ENCODE data around the gene CDK2.
A peak's percentile ranks its signal among the peaks of the same experiment; 100 is the strongest.
"Not testable (repeated sequence)": the region's sequence is repeated elsewhere in the genome, so short reads cannot be mapped to it uniquely, and the experiment has no call there.

The CDK2 gene

DNA sequence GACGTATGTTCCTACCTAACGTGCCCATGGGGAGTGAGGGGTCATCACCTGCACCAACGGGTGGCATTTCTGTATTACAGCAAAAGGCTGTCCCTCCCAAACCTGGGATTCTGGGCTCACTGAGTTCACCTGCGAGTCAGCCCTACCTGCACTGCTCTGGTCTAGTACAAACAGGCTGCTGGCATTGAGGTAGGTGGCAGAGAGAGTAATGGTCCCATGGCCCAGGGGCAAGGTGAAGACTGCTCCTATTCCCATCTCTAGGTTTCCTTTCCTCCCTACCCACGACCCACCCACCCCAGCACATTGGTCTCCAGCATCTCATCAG lies 30.9 kb downstream of the CDK2 start:
- CTCF ChIA-PET = interaction anchor here (0.7 to 7.3 kb wide), 9 partner anchors 10 to 327 kb away, joined by 3 to 128 read pairs (median 8); partner anchors contain the start of genes IKZF4 and RAB5B
- H3K27me3 Mint-ChIP-seq = peaks cover 30% of the 10 kb centered on the region
- H3K4me1 Mint-ChIP-seq = peaks cover 35% of the 10 kb centered on the region
- peak overlapping the region; percentile 56 for H3K4me3 Mint-ChIP-seq
- peaks cover 18% of the 10 kb centered on the region for H3K36me3 Mint-ChIP-seq
- H3K9me3 Mint-ChIP-seq = no peaks in the 10 kb centered on the region
- no peak overlapping the region for H3K27ac Mint-ChIP-seq
- DNase-seq = no peak

DNA sequence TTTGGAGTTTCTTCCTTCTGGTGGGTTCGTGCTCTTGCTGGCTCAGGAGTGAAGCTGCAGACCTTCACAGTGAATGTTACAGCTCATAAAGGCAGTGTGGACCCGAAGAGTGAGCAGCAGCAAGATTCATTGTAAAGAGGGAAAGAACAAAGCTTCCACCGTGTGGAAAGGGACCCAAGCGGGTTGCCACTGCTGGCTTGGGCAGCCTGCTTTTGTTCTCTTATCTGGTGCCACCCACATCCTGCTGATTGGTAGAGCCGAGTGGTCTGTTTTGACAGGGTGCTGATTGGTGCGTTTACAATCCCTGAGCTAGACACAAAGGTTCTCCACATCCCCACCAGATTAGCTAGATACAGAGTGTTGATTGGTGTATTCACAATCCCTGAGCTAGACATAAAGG lies 32.9 kb downstream of the CDK2 start:
- H3K4me3 Mint-ChIP-seq, H3K36me3 Mint-ChIP-seq, H3K9me3 Mint-ChIP-seq: not testable (repeated sequence)
- Mint-ChIP-seq H3K4me1 (peaks cover 33% of the 10 kb centered on the region), H3K27ac (peak overlapping the region; percentile 28), H3K27me3 (peaks cover 33% of the 10 kb centered on the region)
- CTCF ChIA-PET = interaction anchor here (2.4 kb wide), 1 partner anchor 30 kb away, joined by 19 read pairs; no protein-coding TSS in a partner anchor
- peak; percentile 29 for DNase-seq

DNA sequence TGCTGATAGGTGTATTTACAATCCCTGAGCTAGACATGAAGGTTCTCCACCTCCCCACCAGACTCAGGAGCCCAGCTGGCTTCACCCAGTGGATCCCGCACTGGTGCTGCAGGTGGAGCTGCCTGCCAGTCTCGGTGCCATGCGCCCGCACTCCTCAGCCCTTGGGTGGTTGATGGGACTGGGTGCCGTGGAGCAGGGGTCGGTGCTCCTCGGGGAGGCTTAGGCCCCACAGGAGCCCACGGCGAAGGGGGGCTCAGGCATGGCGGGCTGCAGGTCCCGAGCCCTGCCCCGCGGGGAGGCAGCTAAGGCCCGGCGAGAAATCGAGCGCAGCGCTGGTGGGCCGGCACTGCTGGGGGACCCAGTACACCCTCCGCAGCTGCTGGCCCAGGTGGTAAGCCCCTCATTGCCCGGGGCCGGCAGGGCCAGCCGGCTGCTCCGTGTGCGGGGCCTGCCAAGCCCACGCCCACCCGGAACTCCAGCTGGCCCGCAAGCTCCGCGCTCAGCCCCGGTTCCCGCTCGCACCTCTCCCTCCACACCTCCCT lies 33.4 kb downstream of the CDK2 start:
- CTCF ChIA-PET = interaction anchor here (2.4 kb wide), 1 partner anchor 29 kb away, joined by 19 read pairs; no protein-coding TSS in a partner anchor
- Mint-ChIP-seq H3K4me1 (peaks cover 35% of the 10 kb centered on the region), H3K27me3 (peaks cover 34% of the 10 kb centered on the region)
- not testable (repeated sequence) for H3K27ac Mint-ChIP-seq, DNase-seq, H3K4me3 Mint-ChIP-seq, H3K36me3 Mint-ChIP-seq, H3K9me3 Mint-ChIP-seq

DNA sequence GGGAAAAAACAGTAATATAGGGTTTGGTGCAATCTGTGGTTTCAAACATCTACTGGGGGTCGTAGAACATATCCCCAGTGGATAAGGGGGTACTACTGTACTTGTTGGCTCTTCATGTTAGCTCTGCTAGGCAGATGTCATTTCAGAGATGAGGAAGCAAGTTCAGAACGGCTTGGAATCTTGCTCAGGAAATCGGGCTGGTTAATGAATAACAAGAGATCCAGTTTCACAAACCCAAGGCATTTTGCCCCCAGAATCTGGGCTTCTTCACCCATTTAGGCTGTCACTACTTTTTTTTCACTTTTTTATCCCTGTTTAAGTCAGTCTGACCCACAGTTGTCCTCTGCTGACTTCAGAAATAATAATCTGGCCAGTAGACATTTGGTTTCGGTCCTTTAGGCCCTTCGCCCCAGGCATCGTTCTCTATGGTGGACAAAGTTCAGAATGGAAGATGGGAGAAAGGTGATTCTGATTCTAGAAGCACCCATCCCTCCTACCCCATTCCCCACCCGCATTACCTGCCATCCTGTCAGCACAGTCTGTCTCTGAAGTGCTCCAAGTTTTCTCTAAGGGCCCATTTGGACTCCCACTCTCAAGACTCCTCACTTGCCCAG lies 35.0 kb downstream of the CDK2 start:
- Mint-ChIP-seq H3K4me1 (peaks cover 40% of the 10 kb centered on the region), H3K36me3 (peaks cover 7% of the 10 kb centered on the region), H3K27me3 (peaks cover 34% of the 10 kb centered on the region), H3K27ac (no peak overlapping the region), H3K4me3 (no peak overlapping the region), H3K9me3 (no peaks in the 10 kb centered on the region)
- CTCF ChIA-PET = interaction anchor here (1.5 kb wide), 1 partner anchor 27 kb away, joined by 5 read pairs; no protein-coding TSS in a partner anchor
- no peak for DNase-seq

DNA sequence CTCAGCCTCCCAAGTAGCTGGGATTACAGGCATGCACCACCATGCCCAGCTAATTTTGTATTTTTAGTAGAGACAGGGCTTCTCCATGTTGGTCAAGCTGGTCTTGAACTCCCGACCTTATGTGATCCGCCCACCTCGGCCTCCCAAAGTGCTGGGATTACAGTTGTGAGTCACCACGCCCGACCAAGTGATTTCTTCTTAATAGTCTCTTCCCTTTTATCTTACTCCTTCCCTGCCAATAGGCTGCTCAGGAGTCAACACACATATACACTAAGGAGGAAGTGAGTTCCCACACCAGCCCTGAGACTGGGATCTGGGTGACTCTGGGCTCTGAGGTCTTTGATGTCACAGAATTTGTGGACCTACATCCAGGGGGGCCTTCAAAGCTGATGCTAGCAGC lies 36.7 kb downstream of the CDK2 start:
- not testable (repeated sequence) for DNase-seq, H3K36me3 Mint-ChIP-seq, H3K4me3 Mint-ChIP-seq, H3K9me3 Mint-ChIP-seq, H3K27ac Mint-ChIP-seq
- Mint-ChIP-seq H3K27me3 (peaks cover 22% of the 10 kb centered on the region), H3K4me1 (peaks cover 38% of the 10 kb centered on the region)
- CTCF ChIA-PET = interaction anchor here (0.7 kb wide), 1 partner anchor 112 kb away, joined by 3 read pairs; no protein-coding TSS in a partner anchor

DNA sequence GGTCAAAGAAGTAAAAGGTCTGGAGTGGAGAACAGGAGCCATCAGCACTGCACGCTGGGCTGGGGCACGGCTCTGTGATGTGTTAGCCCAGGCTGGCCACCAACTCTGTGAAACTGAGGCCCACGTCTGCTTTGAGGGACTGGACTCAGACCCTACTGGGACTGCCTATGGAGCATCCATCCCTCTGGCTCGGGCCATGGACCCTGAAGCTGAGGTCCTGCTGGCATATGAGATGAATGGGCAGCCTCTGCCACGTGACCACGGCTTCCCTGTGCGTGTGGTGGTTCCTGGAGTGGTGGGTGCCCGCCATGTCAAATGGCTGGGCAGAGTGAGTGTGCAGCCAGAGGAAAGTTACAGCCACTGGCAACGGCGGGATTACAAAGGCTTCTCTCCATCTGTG lies 37.6 kb downstream of the CDK2 start:
- no peak overlapping the region for H3K4me3 Mint-ChIP-seq
- CTCF ChIA-PET = no interaction called here
- H3K9me3 Mint-ChIP-seq = no peaks in the 10 kb centered on the region
- H3K36me3 Mint-ChIP-seq = peaks cover 7% of the 10 kb centered on the region
- no peak overlapping the region for H3K27ac Mint-ChIP-seq
- H3K4me1 Mint-ChIP-seq = peaks cover 39% of the 10 kb centered on the region
- DNase-seq = no peak
- H3K27me3 Mint-ChIP-seq = peaks cover 14% of the 10 kb centered on the region

DNA sequence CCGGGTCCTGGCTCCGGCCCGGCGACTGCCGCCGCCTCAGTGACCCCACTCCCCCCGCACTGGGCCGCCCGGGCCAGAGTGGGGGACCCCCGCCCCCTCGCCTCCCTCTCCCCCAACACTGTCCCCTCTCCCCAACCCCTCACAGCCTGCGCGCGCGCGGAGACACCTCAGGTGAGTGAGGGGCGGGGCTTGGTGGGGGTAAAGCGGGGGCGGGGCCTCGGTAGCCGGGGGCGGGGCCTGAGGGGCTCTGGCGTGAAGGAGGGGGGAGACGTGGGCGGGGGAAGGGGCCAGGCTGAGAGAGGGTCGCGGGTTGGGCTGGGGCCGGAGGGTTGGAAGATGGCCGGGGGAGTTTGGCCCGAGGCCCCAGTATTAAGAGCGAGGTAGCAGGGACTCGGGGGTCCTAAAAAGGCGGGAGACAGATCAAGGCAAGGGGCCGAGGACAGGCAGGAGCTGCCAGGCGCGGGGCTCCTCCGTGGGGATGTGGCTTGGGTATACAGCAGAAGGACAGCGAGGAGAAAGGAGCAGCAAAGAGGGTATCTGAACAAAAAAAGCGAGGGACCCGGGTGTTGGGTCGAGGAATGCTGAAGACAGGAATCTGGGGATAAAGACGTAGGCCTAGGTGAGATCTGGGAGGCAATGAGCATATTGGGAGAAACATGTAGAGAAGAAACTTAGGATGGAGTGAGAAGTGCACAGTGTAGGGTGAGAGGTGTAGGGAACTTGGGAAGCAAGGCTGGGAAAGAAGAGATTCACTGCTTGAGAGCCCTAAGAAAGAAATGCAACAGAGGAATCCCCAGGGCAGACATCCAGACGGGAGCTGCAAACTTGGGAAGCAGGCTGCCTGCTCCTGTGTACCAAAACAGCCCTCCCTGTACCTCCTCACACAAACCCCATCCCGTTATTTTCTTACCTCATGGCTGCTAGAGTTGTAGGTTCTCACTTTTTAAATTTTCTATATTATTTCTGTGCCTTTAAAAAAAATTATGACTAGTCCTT lies 41.2 kb downstream of the CDK2 start:
- peaks cover 36% of the 10 kb centered on the region for H3K4me1 Mint-ChIP-seq
- peaks cover 15% of the 10 kb centered on the region for H3K27me3 Mint-ChIP-seq
- H3K9me3 Mint-ChIP-seq = no peaks in the 10 kb centered on the region
- H3K27ac Mint-ChIP-seq = peak overlapping the region; percentile 40
- peak; percentile 79 for DNase-seq
- CTCF ChIA-PET = interaction anchor here (2.0 to 2.5 kb wide), 2 partner anchors 12 to 22 kb away, joined by 10 to 12 read pairs; partner anchors contain the start of gene SUOX
- H3K4me3 Mint-ChIP-seq = peak overlapping the region; percentile 77
- H3K36me3 Mint-ChIP-seq = peaks cover 8% of the 10 kb centered on the region

DNA sequence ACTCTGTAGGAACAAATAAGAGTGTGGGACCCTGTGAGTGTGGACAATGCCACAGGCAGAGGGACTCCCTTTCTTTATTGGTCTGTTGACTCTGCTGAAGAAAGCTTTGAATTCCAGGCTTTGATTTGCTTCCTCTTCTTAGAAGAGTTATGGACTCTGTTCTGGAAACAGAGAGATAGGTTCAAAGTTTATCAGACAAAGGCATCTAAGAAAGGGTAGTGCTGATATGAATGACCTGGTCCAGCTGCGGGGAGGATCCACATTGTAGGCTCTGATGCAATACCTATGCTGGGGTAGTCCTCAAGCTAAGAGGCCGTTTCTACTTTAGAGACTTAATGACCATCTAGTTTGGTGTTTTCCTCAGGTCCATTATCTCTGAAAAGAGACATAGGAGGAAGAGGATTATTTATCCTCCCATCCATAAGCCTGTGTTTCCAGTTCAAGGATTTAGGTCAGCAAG lies 43.5 kb downstream of the CDK2 start:
- DNase-seq = no peak
- CTCF ChIA-PET = interaction anchor here (0.9 to 1.1 kb wide), 2 partner anchors 9 to 13 kb away, joined by 3 to 7 read pairs; partner anchors contain the start of gene SUOX
- H3K27ac Mint-ChIP-seq = no peak overlapping the region
- H3K27me3 Mint-ChIP-seq = peaks cover 11% of the 10 kb centered on the region
- H3K4me1 Mint-ChIP-seq = peaks cover 35% of the 10 kb centered on the region
- peaks cover 6% of the 10 kb centered on the region for H3K36me3 Mint-ChIP-seq
- H3K9me3 Mint-ChIP-seq = no peaks in the 10 kb centered on the region
- H3K4me3 Mint-ChIP-seq = no peak overlapping the region

DNA sequence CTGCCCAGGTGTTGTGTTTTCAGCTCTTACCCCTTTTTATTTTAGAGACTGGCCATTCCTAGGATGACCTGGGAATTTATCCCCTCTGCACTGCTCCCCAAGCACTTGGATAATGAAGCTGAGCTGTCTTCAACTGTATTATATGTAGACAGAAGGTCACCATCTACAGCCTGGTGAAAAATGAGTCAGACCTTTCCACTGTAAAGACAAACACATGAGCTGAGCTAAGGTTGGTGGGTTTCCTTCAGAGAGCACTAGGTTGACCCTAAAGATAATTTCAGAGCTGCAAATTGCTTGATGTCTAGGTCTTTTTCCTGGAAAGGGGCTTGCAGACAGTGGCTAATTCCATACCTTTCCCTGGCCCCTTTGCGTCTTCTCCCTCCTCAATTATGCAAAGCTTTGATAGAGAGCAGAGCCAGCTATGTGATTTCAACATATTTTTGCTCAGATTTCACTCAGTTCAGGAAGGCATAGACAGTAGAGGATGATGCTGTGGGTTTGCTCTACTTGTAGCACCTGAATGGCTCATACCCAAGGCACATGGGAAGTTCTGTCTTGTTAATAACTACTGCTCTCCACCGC lies 45.0 kb downstream of the CDK2 start:
- Mint-ChIP-seq H3K27ac (no peak overlapping the region), H3K27me3 (peaks cover 11% of the 10 kb centered on the region), H3K4me3 (no peak overlapping the region), H3K9me3 (no peaks in the 10 kb centered on the region), H3K4me1 (peaks cover 34% of the 10 kb centered on the region), H3K36me3 (peaks cover 6% of the 10 kb centered on the region)
- DNase-seq = no peak
- CTCF ChIA-PET = interaction anchor here (0.5 to 1.0 kb wide), 2 partner anchors 68 to 1678 kb away, joined by 3 to 5 read pairs; no protein-coding TSS in a partner anchor

DNA sequence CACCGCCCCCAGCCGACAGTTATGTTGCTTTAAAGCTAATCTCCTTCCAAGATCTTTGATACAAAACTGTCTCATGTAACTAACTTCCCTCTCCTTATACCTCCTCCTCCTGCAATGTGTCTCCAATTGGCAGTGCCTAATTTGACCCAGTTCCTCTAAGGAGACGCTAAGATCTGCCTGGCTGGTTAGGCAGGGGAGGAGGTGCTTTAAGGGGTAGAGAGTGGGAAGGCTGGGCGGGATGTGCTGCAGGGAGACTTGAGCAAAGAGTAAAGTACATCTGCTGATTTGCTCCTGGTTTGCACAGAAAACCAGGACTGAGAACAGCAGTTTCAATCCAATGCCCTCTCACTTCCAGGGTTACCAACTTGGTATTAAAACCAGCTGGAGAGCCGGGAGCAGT lies 46.9 kb downstream of the CDK2 start:
- CTCF ChIA-PET = interaction anchor here (1.3 to 1.6 kb wide), 2 partner anchors 16 to 18 kb away, joined by 5 read pairs; no protein-coding TSS in a partner anchor
- Mint-ChIP-seq H3K4me3 (no peak overlapping the region), H3K9me3 (no peaks in the 10 kb centered on the region)

DNA sequence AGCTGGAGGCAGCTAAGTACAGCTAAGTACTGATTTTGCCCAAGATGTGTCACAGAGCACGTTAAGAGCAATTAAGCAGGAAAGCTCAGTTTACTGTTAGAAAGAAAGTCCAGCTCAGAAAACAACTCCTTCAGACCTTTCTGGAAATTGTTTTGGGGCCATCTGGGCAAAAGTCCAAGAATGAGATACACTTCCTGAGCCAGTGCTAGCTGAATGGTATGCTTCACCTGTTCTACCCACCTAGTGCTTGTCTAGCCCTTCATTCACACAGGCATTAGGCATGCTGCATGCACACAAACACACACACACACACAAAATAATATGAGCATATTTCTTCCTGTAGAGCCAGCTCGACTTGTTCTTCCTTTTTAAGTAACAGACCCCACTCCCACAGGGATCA lies 47.6 kb downstream of the CDK2 start:
- Mint-ChIP-seq H3K36me3 (peaks cover 12% of the 10 kb centered on the region), H3K27ac (no peak overlapping the region), H3K9me3 (no peaks in the 10 kb centered on the region), H3K4me1 (peaks cover 24% of the 10 kb centered on the region), H3K27me3 (peaks cover 7% of the 10 kb centered on the region), H3K4me3 (no peak overlapping the region)
- CTCF ChIA-PET = interaction anchor here (1.3 to 1.6 kb wide), 2 partner anchors 15 to 18 kb away, joined by 5 read pairs; no protein-coding TSS in a partner anchor
- no peak for DNase-seq

More for the DNA sequence above, 46.9 kb downstream of the CDK2 start:
- peaks cover 27% of the 10 kb centered on the region for H3K4me1 Mint-ChIP-seq
- peaks cover 7% of the 10 kb centered on the region for H3K27me3 Mint-ChIP-seq
- peaks cover 11% of the 10 kb centered on the region for H3K36me3 Mint-ChIP-seq
- no peak for DNase-seq
- no peak overlapping the region for H3K27ac Mint-ChIP-seq

DNA sequence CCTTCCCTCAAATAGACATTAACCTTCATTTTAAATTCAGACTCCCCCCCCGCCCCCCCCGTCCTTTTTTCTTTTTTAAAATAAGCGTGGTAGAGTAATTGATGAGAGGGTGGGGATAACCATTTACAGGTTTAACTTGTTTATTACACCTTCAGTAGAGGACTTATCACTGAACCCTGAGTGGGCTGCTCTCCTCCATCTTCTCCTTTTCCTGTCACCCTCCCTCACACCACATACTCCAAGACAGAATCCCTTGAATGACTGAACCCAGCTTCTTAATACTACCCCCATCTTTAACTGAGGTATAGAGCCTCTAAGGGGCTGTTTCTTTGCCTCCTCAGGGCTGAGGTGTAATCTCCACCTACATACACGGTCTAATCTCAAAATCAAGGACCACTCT lies 50.6 kb downstream of the CDK2 start:
- H3K9me3 Mint-ChIP-seq = no peaks in the 10 kb centered on the region
- H3K36me3 Mint-ChIP-seq = peaks cover 12% of the 10 kb centered on the region
- no peak overlapping the region for H3K27ac Mint-ChIP-seq
- no peak overlapping the region for H3K4me3 Mint-ChIP-seq
- H3K4me1 Mint-ChIP-seq = peaks cover 41% of the 10 kb centered on the region
- peaks cover 3% of the 10 kb centered on the region for H3K27me3 Mint-ChIP-seq
- no peak for DNase-seq
- CTCF ChIA-PET = interaction anchor here (1.1 kb wide), 1 partner anchor 278 kb away, joined by 3 read pairs; no protein-coding TSS in a partner anchor

DNA sequence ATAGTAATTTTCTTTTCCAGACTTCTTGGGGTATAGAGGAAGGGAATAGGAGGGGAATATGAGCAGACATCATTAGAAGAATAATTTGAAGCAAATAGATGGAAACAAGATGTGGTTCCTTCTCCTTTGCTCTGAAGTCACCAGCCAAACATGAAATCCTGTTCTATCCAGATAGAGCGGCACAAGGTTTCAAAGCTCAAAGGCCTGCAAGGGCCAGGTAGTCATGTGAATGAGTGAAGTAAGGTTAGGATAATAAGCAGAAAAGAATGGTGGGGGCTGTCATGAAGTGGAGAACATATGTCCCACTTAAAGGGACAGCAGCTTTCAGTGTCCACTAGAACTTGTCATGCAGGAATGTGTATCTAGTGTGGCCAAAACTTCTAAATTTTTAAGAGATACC lies 51.7 kb downstream of the CDK2 start:
- CTCF ChIA-PET = interaction anchor here (0.9 kb wide), 1 partner anchor 22 kb away, joined by 3 read pairs; the partner anchor contains the start of gene SUOX
- H3K9me3 Mint-ChIP-seq = no peaks in the 10 kb centered on the region
- H3K27me3 Mint-ChIP-seq = peaks cover 3% of the 10 kb centered on the region
- H3K4me3 Mint-ChIP-seq = no peak overlapping the region
- no peak for DNase-seq
- peaks cover 10% of the 10 kb centered on the region for H3K36me3 Mint-ChIP-seq
- H3K4me1 Mint-ChIP-seq = peaks cover 51% of the 10 kb centered on the region
- no peak overlapping the region for H3K27ac Mint-ChIP-seq

Measured in activated naive CD4-positive, alpha-beta T cell treated with anti-CD3 and anti-CD28 coated beads, Interleukin-2, amount 10 ng/mL, durations not matched to agents 7 days and 5 days (primary cell).